ENCODE results near the gene FIGNL1.

FIGNL1 gene

GRCh38 chr7:50413561-50413960 is 36.6 kb downstream of the FIGNL1 start:
- TF ChIP-seq FOXP2 (optimal IDR thresholded peaks at IDR 0.05; ENCODE audit: borderline replicate concordance, extremely low read depth, extremely low read length, insufficient read depth) (no peak), POLR2AphosphoS5 (IDR thresholded peaks at IDR 0.05; ENCODE audit: low read depth, low read length) (no peak), SIN3A (IDR thresholded peaks at IDR 0.05; ENCODE audit: borderline replicate concordance, insufficient read depth, low read length) (no peak), TAF1 (IDR thresholded peaks at IDR 0.05; ENCODE audit: borderline replicate concordance, insufficient read depth, low read length) (no peak)

DNA sequence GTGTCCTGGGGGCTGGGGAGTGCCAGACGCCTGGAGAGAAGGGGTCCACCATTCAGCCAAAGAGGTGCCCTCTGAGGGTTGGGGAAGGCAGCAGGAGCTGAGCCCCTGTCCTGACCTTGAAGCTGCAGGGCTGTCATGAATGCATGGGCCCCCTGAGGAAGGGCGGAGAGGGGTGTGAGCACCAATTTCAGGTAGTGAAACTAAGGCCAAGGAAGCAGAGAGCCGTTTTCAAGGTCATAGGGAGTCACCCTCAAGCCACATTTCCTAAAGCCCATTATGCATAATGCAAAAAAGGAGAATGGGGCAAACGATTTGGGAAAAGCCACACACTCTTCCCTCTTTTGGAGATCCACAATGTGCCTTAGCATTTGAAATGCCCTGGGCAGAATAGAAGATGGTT is 37.2 kb downstream of the FIGNL1 start:
- TF ChIP-seq POLR2AphosphoS5 (IDR thresholded peaks at IDR 0.05; ENCODE audit: low read depth, low read length) (no peak), REST (IDR thresholded peaks at IDR 0.05; ENCODE audit: insufficient read depth in 1 of 2, low read depth in 2 of 2, low read length in 2 of 2) (no peak), FOXP2 (optimal IDR thresholded peaks at IDR 0.05; ENCODE audit: borderline replicate concordance, extremely low read depth, extremely low read length, insufficient read depth) (no peak), SIN3A (IDR thresholded peaks at IDR 0.05; ENCODE audit: borderline replicate concordance, insufficient read depth, low read length) (no peak), TAF1 (IDR thresholded peaks at IDR 0.05; ENCODE audit: borderline replicate concordance, insufficient read depth, low read length) (no peak)

- no peak for TF ChIP-seq REST (IDR thresholded peaks at IDR 0.05; ENCODE audit: insufficient read depth in 1 of 2, low read depth in 2 of 2, low read length in 2 of 2)
- TF ChIP-seq POLR2AphosphoS5 (IDR thresholded peaks at IDR 0.05; ENCODE audit: low read depth, low read length), result no peak
- TF ChIP-seq TAF1 (IDR thresholded peaks at IDR 0.05; ENCODE audit: borderline replicate concordance, insufficient read depth, low read length), result no peak
- TF ChIP-seq FOXP2 (optimal IDR thresholded peaks at IDR 0.05; ENCODE audit: borderline replicate concordance, extremely low read depth, extremely low read length, insufficient read depth), result no peak
- TF ChIP-seq SIN3A (IDR thresholded peaks at IDR 0.05; ENCODE audit: borderline replicate concordance, insufficient read depth, low read length), result no peak
Observed at GRCh38 chr7:50411332-50411731, 38.8 kb downstream of the FIGNL1 start.

DNA sequence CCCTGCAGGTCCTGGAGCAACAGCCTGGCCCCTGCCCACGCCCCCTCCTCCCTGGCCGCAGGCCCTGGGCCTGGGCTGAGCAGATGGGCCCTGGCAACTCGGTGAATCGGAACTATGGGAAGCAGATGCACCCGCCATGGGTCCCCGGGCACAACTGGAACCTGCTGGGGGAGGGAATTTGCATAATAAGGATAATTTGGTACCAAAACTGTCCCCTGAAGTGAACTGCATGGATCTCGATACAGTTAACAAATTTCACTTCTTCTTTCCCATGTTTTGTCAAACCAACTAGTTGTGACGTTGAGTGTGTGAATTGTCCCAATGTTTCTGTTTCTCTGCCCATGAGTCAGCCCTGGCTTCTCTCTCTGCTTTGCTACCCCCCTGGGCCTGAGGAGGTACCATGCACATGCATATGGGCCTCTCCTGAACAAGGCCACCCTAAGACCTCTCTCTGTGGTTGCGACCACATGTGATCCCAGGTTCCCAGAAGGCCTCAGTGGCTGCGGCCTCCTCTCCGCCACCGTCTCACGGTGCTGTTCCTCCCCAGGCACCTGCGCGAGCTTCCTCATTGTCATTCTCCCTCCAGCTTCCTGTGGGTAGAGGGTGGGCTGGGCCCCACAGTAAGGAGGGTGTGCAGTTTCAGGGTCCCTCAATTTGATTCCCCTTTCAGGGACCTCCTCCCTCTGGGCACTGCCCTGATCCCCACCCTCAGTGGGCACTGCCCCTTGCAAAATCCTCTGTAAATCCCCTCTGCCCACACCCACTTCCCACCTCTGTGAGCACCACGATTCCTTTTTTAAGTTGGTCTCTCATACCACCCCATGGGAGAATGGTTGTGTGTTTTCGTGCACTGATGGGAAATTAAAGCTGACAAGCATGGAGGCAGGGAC is 40.0 kb downstream of the FIGNL1 start:
- TF ChIP-seq TAF1 (IDR thresholded peaks at IDR 0.05; ENCODE audit: borderline replicate concordance, insufficient read depth, low read length) (no peak), REST (IDR thresholded peaks at IDR 0.05; ENCODE audit: insufficient read depth in 1 of 2, low read depth in 2 of 2, low read length in 2 of 2) (no peak), POLR2AphosphoS5 (IDR thresholded peaks at IDR 0.05; ENCODE audit: low read depth, low read length) (no peak), SIN3A (IDR thresholded peaks at IDR 0.05; ENCODE audit: borderline replicate concordance, insufficient read depth, low read length) (no peak), FOXP2 (optimal IDR thresholded peaks at IDR 0.05; ENCODE audit: borderline replicate concordance, extremely low read depth, extremely low read length, insufficient read depth) (no peak)

- no peak for TF ChIP-seq TAF1 (IDR thresholded peaks at IDR 0.05; ENCODE audit: borderline replicate concordance, insufficient read depth, low read length)
- TF ChIP-seq REST (IDR thresholded peaks at IDR 0.05; ENCODE audit: insufficient read depth in 1 of 2, low read depth in 2 of 2, low read length in 2 of 2), result no peak
- no peak for TF ChIP-seq SIN3A (IDR thresholded peaks at IDR 0.05; ENCODE audit: borderline replicate concordance, insufficient read depth, low read length)
- no peak for TF ChIP-seq FOXP2 (optimal IDR thresholded peaks at IDR 0.05; ENCODE audit: borderline replicate concordance, extremely low read depth, extremely low read length, insufficient read depth)
- TF ChIP-seq POLR2AphosphoS5 (IDR thresholded peaks at IDR 0.05; ENCODE audit: low read depth, low read length), result no peak
Observed at GRCh38 chr7:50406935-50407334, 43.2 kb downstream of the FIGNL1 start.
